Transverse colon (tissue), 4 donors: ENCODE measurements around the gene AGRN.

Source experiments
- CTCF ChIP-seq, 5 experiments: fragments of 200-600 bp in 3 of 5; fragments of 450-650 bp in 2 of 5; sonication (generic) in 3 of 5; IDR thresholded peaks; 1 replicate in 2 of 5; 2 replicates in 3 of 5; pipeline ENCODE4 v1.5.1; 2016 to 2017; ENCODE audit warnings: antibody characterized with exemption in 5 of 5, inconsistent platforms in 3 of 5, mild to moderate bottlenecking in 2 of 5, moderate library complexity in 1 of 5
- EP300 ChIP-seq: sonication (generic); formaldehyde crosslinking; IDR thresholded peaks from one replicate; pipeline ENCODE4 v1.6.1; 2017; ENCODE audit warnings: antibody characterized with exemption, low read depth
- POLR2A ChIP-seq: fragments of 450-650 bp; IDR thresholded peaks from one replicate; pipeline ENCODE4 v1.6.1; 2016; ENCODE audit warnings: antibody characterized with exemption, mild to moderate bottlenecking, moderate library complexity
- POLR2AphosphoS5 ChIP-seq, 3 donors: sonication (generic); formaldehyde crosslinking; IDR thresholded peaks; one replicate each; pipeline ENCODE4 v1.6.1; 2016; ENCODE audit warnings: antibody characterized with exemption in 3 of 3

GRCh38 chr1:1025730-1026129, 5.8 kb downstream of the AGRN start:
- TF ChIP-seq POLR2A (no peak), CTCF (IDR thresholded peaks at IDR 0.05) (no peak), POLR2AphosphoS5 (IDR thresholded peaks at IDR 0.05) (no peak), EP300 (no peak)
